Measurements from ENCODE around the gene RFPL1. TPM values are rescaled to one million over a fixed set of nuclear protein-coding genes. Genes with fewer than 3 reads are reported as not detected.
A peak's percentile ranks its signal among the peaks of the same experiment; 100 is the strongest.
"Not testable (repeated sequence)": the region's sequence is repeated elsewhere in the genome, so short reads cannot be mapped to it uniquely, and the experiment has no call there.

RFPL1 gene
- total RNA-seq, 2 donors from 2014 or later = not detected

- peak overlapping the region; percentile 85 for H3K4me3 Mint-ChIP-seq
- H3K4me1 Mint-ChIP-seq (ENCODE audit: low read depth) = peaks cover 17% of the 10 kb centered on the region
- not testable (repeated sequence) for H3K9me3 Mint-ChIP-seq; H3K36me3 Mint-ChIP-seq (ENCODE audit: insufficient read depth in 2 of 2); H3K27me3 Mint-ChIP-seq (ENCODE audit: low read depth)
- DNase-seq (peak; percentile 59 to 62), ATAC-seq (replicated peaks in 1 of 2) (peak; percentile 82 to 85)
- peak overlapping the region; percentile 83 for H3K27ac Mint-ChIP-seq
Observed at GRCh38 chr22:29414951-29415591, 23.3 kb upstream of the RFPL1 start.

- H3K36me3 Mint-ChIP-seq (ENCODE audit: insufficient read depth in 2 of 2); H3K9me3 Mint-ChIP-seq; H3K27ac Mint-ChIP-seq; DNase-seq; H3K27me3 Mint-ChIP-seq (ENCODE audit: low read depth); ATAC-seq (replicated peaks in 1 of 2); H3K4me3 Mint-ChIP-seq: not testable (repeated sequence)
- H3K4me1 Mint-ChIP-seq (ENCODE audit: low read depth) = peaks cover 17% of the 10 kb centered on the region
Observed at GRCh38 chr22:29418704-29419103, 19.7 kb upstream of the RFPL1 start.

GRCh38 chr22:29426476-29426875 lies 11.9 kb upstream of the RFPL1 start:
- H3K36me3 Mint-ChIP-seq (ENCODE audit: insufficient read depth in 2 of 2) = no peaks in the 10 kb centered on the region
- peaks cover 15% of the 10 kb centered on the region for H3K27me3 Mint-ChIP-seq (ENCODE audit: low read depth)
- DNase-seq = no peak
- H3K4me3 Mint-ChIP-seq = no peak overlapping the region
- no peak for ATAC-seq (replicated peaks in 1 of 2)
- H3K27ac Mint-ChIP-seq = no peak overlapping the region
- no peaks in the 10 kb centered on the region for H3K9me3 Mint-ChIP-seq
- no peaks in the 10 kb centered on the region for H3K4me1 Mint-ChIP-seq (ENCODE audit: low read depth)

- no peak overlapping the region for H3K27ac Mint-ChIP-seq
- peaks cover 9% of the 10 kb centered on the region for H3K27me3 Mint-ChIP-seq (ENCODE audit: low read depth)
- H3K9me3 Mint-ChIP-seq = no peaks in the 10 kb centered on the region
- ATAC-seq (replicated peaks in 1 of 2) (no peak), DNase-seq (no peak)
- H3K4me1 Mint-ChIP-seq (ENCODE audit: low read depth) = no peaks in the 10 kb centered on the region
- no peaks in the 10 kb centered on the region for H3K36me3 Mint-ChIP-seq (ENCODE audit: insufficient read depth in 2 of 2)
- H3K4me3 Mint-ChIP-seq = no peak overlapping the region
Observed at GRCh38 chr22:29427176-29427760, 11.1 kb upstream of the RFPL1 start.

GRCh38 chr22:29431986-29432385 lies 6.4 kb upstream of the RFPL1 start:
- Mint-ChIP-seq H3K9me3 (no peaks in the 10 kb centered on the region), H3K27me3 (ENCODE audit: low read depth) (peaks cover 19% of the 10 kb centered on the region), H3K4me3 (no peak overlapping the region), H3K27ac (no peak overlapping the region), H3K36me3 (ENCODE audit: insufficient read depth in 2 of 2) (no peaks in the 10 kb centered on the region), H3K4me1 (ENCODE audit: low read depth) (no peaks in the 10 kb centered on the region)
- DNase-seq = no peak
- ATAC-seq (replicated peaks in 1 of 2) = no peak

- no peak for ATAC-seq (replicated peaks in 1 of 2)
- H3K4me3 Mint-ChIP-seq = no peak overlapping the region
- H3K36me3 Mint-ChIP-seq (ENCODE audit: insufficient read depth in 2 of 2) = no peaks in the 10 kb centered on the region
- H3K27me3 Mint-ChIP-seq (ENCODE audit: low read depth) = peaks cover 19% of the 10 kb centered on the region
- no peaks in the 10 kb centered on the region for H3K9me3 Mint-ChIP-seq
- no peaks in the 10 kb centered on the region for H3K4me1 Mint-ChIP-seq (ENCODE audit: low read depth)
- DNase-seq = no peak
- no peak overlapping the region for H3K27ac Mint-ChIP-seq
Observed at GRCh38 chr22:29433856-29434255, 4.5 kb upstream of the RFPL1 start.

- H3K9me3 Mint-ChIP-seq = no peaks in the 10 kb centered on the region
- no peaks in the 10 kb centered on the region for H3K4me1 Mint-ChIP-seq (ENCODE audit: low read depth)
- H3K27ac Mint-ChIP-seq = no peak overlapping the region
- ATAC-seq (replicated peaks in 1 of 2) (no peak), DNase-seq (no peak)
- peaks cover 15% of the 10 kb centered on the region for H3K27me3 Mint-ChIP-seq (ENCODE audit: low read depth)
- H3K4me3 Mint-ChIP-seq = no peak overlapping the region
- H3K36me3 Mint-ChIP-seq (ENCODE audit: insufficient read depth in 2 of 2) = no peaks in the 10 kb centered on the region
Observed at GRCh38 chr22:29434288-29434687, 4.1 kb upstream of the RFPL1 start.

GRCh38 chr22:29435236-29436136 lies 2.9 kb upstream of the RFPL1 start:
- Mint-ChIP-seq H3K27ac (no peak overlapping the region), H3K4me3 (no peak overlapping the region), H3K36me3 (ENCODE audit: insufficient read depth in 2 of 2) (no peaks in the 10 kb centered on the region), H3K4me1 (ENCODE audit: low read depth) (no peaks in the 10 kb centered on the region), H3K27me3 (ENCODE audit: low read depth) (peaks cover 10% of the 10 kb centered on the region), H3K9me3 (no peaks in the 10 kb centered on the region)
- DNase-seq (no peak), ATAC-seq (replicated peaks in 1 of 2) (no peak)

- Mint-ChIP-seq H3K4me3 (no peak overlapping the region), H3K9me3 (no peaks in the 10 kb centered on the region), H3K27me3 (ENCODE audit: low read depth) (peaks cover 14% of the 10 kb centered on the region), H3K4me1 (ENCODE audit: low read depth) (no peaks in the 10 kb centered on the region), H3K27ac (no peak overlapping the region), H3K36me3 (ENCODE audit: insufficient read depth in 2 of 2) (no peaks in the 10 kb centered on the region)
- no peak for ATAC-seq (replicated peaks in 1 of 2)
- DNase-seq = no peak
Observed at GRCh38 chr22:29442976-29443375, 4.6 kb downstream of the RFPL1 start.

GRCh38 chr22:29443452-29443851 lies 5.1 kb downstream of the RFPL1 start:
- Mint-ChIP-seq H3K27ac (no peak overlapping the region), H3K36me3 (ENCODE audit: insufficient read depth in 2 of 2) (no peaks in the 10 kb centered on the region), H3K27me3 (ENCODE audit: low read depth) (peaks cover 14% of the 10 kb centered on the region), H3K4me1 (ENCODE audit: low read depth) (no peaks in the 10 kb centered on the region), H3K4me3 (no peak overlapping the region), H3K9me3 (no peaks in the 10 kb centered on the region)
- ATAC-seq (replicated peaks in 1 of 2) (no peak), DNase-seq (no peak)

GRCh38 chr22:29443861-29444792 lies 5.7 kb downstream of the RFPL1 start:
- Mint-ChIP-seq H3K9me3 (no peaks in the 10 kb centered on the region), H3K36me3 (ENCODE audit: insufficient read depth in 2 of 2) (no peaks in the 10 kb centered on the region), H3K4me3 (no peak overlapping the region), H3K4me1 (ENCODE audit: low read depth) (no peaks in the 10 kb centered on the region), H3K27ac (no peak overlapping the region), H3K27me3 (ENCODE audit: low read depth) (peaks cover 14% of the 10 kb centered on the region)
- ATAC-seq (replicated peaks in 1 of 2) (no peak), DNase-seq (no peak)

GRCh38 chr22:29445508-29445907 lies 7.1 kb downstream of the RFPL1 start:
- H3K4me1 Mint-ChIP-seq (ENCODE audit: low read depth) = no peaks in the 10 kb centered on the region
- no peak for DNase-seq
- ATAC-seq (replicated peaks in 1 of 2) = no peak
- peaks cover 14% of the 10 kb centered on the region for H3K27me3 Mint-ChIP-seq (ENCODE audit: low read depth)
- H3K4me3 Mint-ChIP-seq = no peak overlapping the region
- no peaks in the 10 kb centered on the region for H3K9me3 Mint-ChIP-seq
- no peak overlapping the region for H3K27ac Mint-ChIP-seq
- H3K36me3 Mint-ChIP-seq (ENCODE audit: insufficient read depth in 2 of 2) = no peaks in the 10 kb centered on the region
